B cell (primary cell): ENCODE data around the gene HSP90AB1. TPM values are rescaled to one million over a fixed set of nuclear protein-coding genes. Genes with fewer than 3 reads are reported as not detected.

ENCODE experiments used
- ATAC-seq: fragments of 200-7000 bp; cut with Tn5 transposase; one replicate; pipeline ENCODE4 v1.10.0; 2021; ENCODE audit warnings: low read depth, mild to moderate bottlenecking, moderate number of reproducible peaks, moderate library complexity
- CTCF ChIA-PET: fragments of 350-600 bp; sonication (Branson Sonifier 250); formaldehyde crosslinking; loops from one replicate; lab custom pipeline; 2021; ENCODE audit warnings: antibody characterized with exemption, inconsistent platforms; lab: Charles Lee
- POLR2A ChIA-PET: fragments of 350-600 bp; sonication (Branson Sonifier 250); formaldehyde crosslinking; loops from one replicate; lab custom pipeline; 2021; ENCODE audit warnings: antibody characterized with exemption; lab: Charles Lee
- DNase-seq: peaks from one replicate; pipeline ENCODE4 v3.0.0; 2013
- H2AFZ ChIP-seq: 2 replicates; pipeline ENCODE4 v1.6.1; 2012; ENCODE audit warnings: mild to moderate bottlenecking, low read depth, low read length; ENCODE audit not compliant: insufficient read depth, poor library complexity, severe bottlenecking
- H3K27ac ChIP-seq, 2 donors: 1 replicate in 1 of 2; 2 replicates in 1 of 2; pipeline ENCODE4 v1.5.1; 2012 to 2013; ENCODE audit warnings: low read length in 2 of 2, mild to moderate bottlenecking in 2 of 2, moderate library complexity in 1 of 2
- H3K27me3 ChIP-seq, 4 experiments: fragments of 200-600 bp in 1 of 4; sonication (generic) in 1 of 4; replicated peaks in 1 of 4; 1 replicate in 2 of 4; 2 replicates in 2 of 4; pipeline versions ENCODE4 v1.6.1 to v1.7.0; 2013 to 2016; ENCODE audit warnings: low read length in 3 of 4, mild to moderate bottlenecking in 2 of 4, mixed read lengths in 1 of 4, moderate library complexity in 1 of 4; ENCODE audit not compliant: insufficient read depth in 4 of 4, control insufficient read depth in 3 of 4; ENCODE audit errors: control extremely low read depth in 1 of 4
- H3K36me3 ChIP-seq, 2 experiments: replicated peaks in 1 of 2; 1 replicate in 1 of 2; 2 replicates in 1 of 2; pipeline versions ENCODE4 v1.6.1 to v1.7.1; 2013; ENCODE audit warnings: low read length in 1 of 2; ENCODE audit not compliant: insufficient read depth in 2 of 2, control insufficient read depth in 1 of 2; ENCODE audit errors: control extremely low read depth in 1 of 2, extremely low read depth in 1 of 2
- H3K4me1 ChIP-seq, 2 donors: fragments of 200-600 bp in 1 of 2; sonication (generic) in 1 of 2; 1 replicate in 1 of 2; 2 replicates in 1 of 2; pipeline versions ENCODE4 v1.5.1 to v1.6.1; 2013 to 2017; ENCODE audit warnings: low read length in 2 of 2; ENCODE audit not compliant: control insufficient read depth in 2 of 2, insufficient read depth in 2 of 2
- H3K4me2 ChIP-seq: replicated peaks from 2 replicates; pipeline ENCODE3; 2012; ENCODE audit warnings: mild to moderate bottlenecking, low read depth, low read length; ENCODE audit not compliant: poor library complexity, severe bottlenecking
- H3K4me3 ChIP-seq, 5 experiments: fragments of 200-600 bp in 1 of 5; sonication (generic) in 1 of 5; 1 replicate in 3 of 5; 2 replicates in 2 of 5; pipeline versions ENCODE4 v1.5.1 to v1.7.0; 2011 to 2016; ENCODE audit warnings: low read length in 4 of 5, mild to moderate bottlenecking in 4 of 5, low read depth in 2 of 5, control low read depth in 1 of 5, moderate library complexity in 1 of 5; ENCODE audit not compliant: insufficient read depth in 1 of 5; ENCODE audit errors: control extremely low read depth in 1 of 5, extremely low read depth in 1 of 5
- H3K79me2 ChIP-seq: fragments of 200-600 bp; sonication (generic); one replicate; pipeline ENCODE4 v1.6.0; 2016; ENCODE audit warnings: low read length; ENCODE audit not compliant: control insufficient read depth, insufficient read depth
- H3K9ac ChIP-seq: fragments of 200-600 bp; sonication (generic); 2 replicates; pipeline ENCODE4 v1.6.1; 2017; ENCODE audit warnings: mild to moderate bottlenecking, low read length, moderate library complexity
- H3K9me3 ChIP-seq, 3 donors: one replicate each; pipeline versions ENCODE4 v1.6.1 to v1.7.1; 2013; ENCODE audit warnings: low read length in 2 of 3; ENCODE audit not compliant: control insufficient read depth in 2 of 3, insufficient read depth in 1 of 3; ENCODE audit errors: control extremely low read depth in 1 of 3
- H4K20me1 ChIP-seq: 2 replicates; pipeline ENCODE4 v1.6.0; 2012; ENCODE audit warnings: mild to moderate bottlenecking, low read length; ENCODE audit not compliant: insufficient read depth, control insufficient read depth, poor library complexity, severe bottlenecking
- H3K27ac Mint-ChIP-seq: one replicate; pipeline ENCODE4 v1.8.0; 2021; ENCODE audit warnings: mixed read lengths
- H3K27me3 Mint-ChIP-seq: one replicate; pipeline ENCODE4 v1.8.0; 2021; ENCODE audit warnings: mixed read lengths
- H3K4me1 Mint-ChIP-seq: one replicate; pipeline ENCODE4 v1.8.0; 2021; ENCODE audit warnings: mixed read lengths
- H3K4me3 Mint-ChIP-seq: one replicate; pipeline ENCODE4 v1.8.0; 2021; ENCODE audit warnings: mixed read lengths
- H3K9me3 Mint-ChIP-seq: one replicate; pipeline ENCODE4 v1.8.0; 2022; ENCODE audit warnings: mixed read lengths; ENCODE audit not compliant: insufficient read depth
- CTCF ChIP-seq: fragments of 200-600 bp; IDR thresholded peaks from one replicate; pipeline ENCODE4 v1.8.0; 2022; ENCODE audit warnings: antibody characterized with exemption, mild to moderate bottlenecking
- EZH2 ChIP-seq: IDR thresholded peaks from 2 replicates; pipeline ENCODE4 v1.6.1; 2012; ENCODE audit warnings: borderline replicate concordance, low read depth, mild to moderate bottlenecking, moderate library complexity, low read length; ENCODE audit not compliant: insufficient read depth, poor library complexity, severe bottlenecking
- WGBS: methylation state at CpG from one replicate; pipeline ENCODE4 v1.1.5; 2013; ENCODE audit warnings: missing lambda C conversion rate; ENCODE audit not compliant: insufficient coverage; 5-methylcytosine and 5-hydroxymethylcytosine counted together
- intact Hi-C: fragments of 100-400 bp; cut with micrococcal nuclease; formaldehyde crosslinking; loops from one replicate; pipeline ENCODE4 v1.10.0; 2022
- polyA plus RNA-seq: library from polyadenylated mRNA; depleted of rRNA; stranded (reverse); fragments of >200 nt; gene quantifications from 2 replicates; pipeline ENCODE4 v1.2.3, GENCODE V29; 2012
- total RNA-seq, 2 donors: library from RNA; stranded (reverse); fragments of 120-200 nt in 1 of 2; gene quantifications; 1 replicate in 1 of 2; 2 replicates in 1 of 2; pipeline versions ENCODE4 v1.2.3 to v1.2.4, GENCODE V29; 2013 to 2022

The HSP90AB1 gene
- total and polyA plus RNA-seq, 2 donors (not counting 1 experiment from before 2014, with no cell fraction given): 395 to 645 TPM

- Histone ChIP-seq H3K27me3 (no peaks in the 10 kb centered on the region), H3K27ac (peak overlapping the region; percentile 96 to 98), H4K20me1 (peaks cover 34% of the 10 kb centered on the region), H3K79me2 (peaks cover 53% of the 10 kb centered on the region), H3K4me3 (no peak overlapping the region), H2AFZ (no peak overlapping the region), H3K4me1 (peaks cover 65 to 82% of the 10 kb centered on the region in 2 donors), H3K9ac (no peak overlapping the region), H3K9me3 (no peaks in the 10 kb centered on the region), H3K4me2 (peak overlapping the region; percentile 95), H3K36me3 (peaks cover 4 to 49% of the 10 kb centered on the region in 2 experiments)
- 79% methylated on average over 4 of the region's 6 CpGs for WGBS
- Mint-ChIP-seq H3K4me3 (peak overlapping the region; percentile 100), H3K27me3 (no peaks in the 10 kb centered on the region), H3K4me1 (peaks cover 77% of the 10 kb centered on the region), H3K27ac (peak overlapping the region; percentile 100), H3K9me3 (no peaks in the 10 kb centered on the region)
- peak; percentile 81 for DNase-seq
- intact Hi-C loops: loop anchor here (5.0 kb wide), 2 partner anchors 133 to 1088 kb away; partner anchors contain the start of genes MRPL14, SRF and TMEM63B
- ATAC-seq: peak; percentile 13
- ChIA-PET CTCF (no interaction called here), POLR2A (interaction anchor here (7.9 kb wide), 1 partner anchor 13 kb away, joined by 105 read pairs; the partner anchor contains the start of gene HSP90AB1)
- no peak for TF ChIP-seq CTCF
- no peak for TF ChIP-seq EZH2
Measured at GRCh38 chr6:44260451-44261297, 13.8 kb downstream of the HSP90AB1 start.

DNA sequence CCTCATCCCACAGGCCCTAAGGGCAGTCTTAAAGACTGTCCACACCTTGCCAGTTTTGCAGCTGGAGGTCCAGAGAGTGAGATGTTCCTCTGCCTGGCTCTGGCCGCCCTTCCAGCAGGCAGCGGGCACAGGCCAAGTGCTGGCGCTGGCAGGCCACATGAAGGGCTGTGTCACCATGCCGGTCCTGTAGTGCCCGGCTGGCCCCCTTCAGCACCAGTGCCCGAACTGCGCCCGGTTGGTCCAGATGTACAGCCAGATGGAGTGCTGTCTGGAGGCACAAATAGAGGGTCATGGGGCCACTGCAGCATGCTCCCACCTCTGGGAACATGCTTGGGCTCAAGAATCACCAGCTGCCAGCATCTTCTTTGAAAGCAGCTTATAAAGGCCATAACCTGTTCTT lies 14.7 kb downstream of the HSP90AB1 start:
- H3K27ac Mint-ChIP-seq: peak overlapping the region; percentile 100
- no peak overlapping the region for H3K9ac ChIP-seq
- H3K9me3 Mint-ChIP-seq: no peaks in the 10 kb centered on the region

More for the DNA sequence above, 14.7 kb downstream of the HSP90AB1 start:
- Mint-ChIP-seq H3K4me1 (peaks cover 77% of the 10 kb centered on the region), H3K27me3 (no peaks in the 10 kb centered on the region), H3K4me3 (peak overlapping the region; percentile 100)
- POLR2A ChIA-PET: interaction anchor here (1.9 to 7.9 kb wide), 2 partner anchors 10 to 14 kb away, joined by 10 to 105 read pairs; partner anchors contain the start of gene HSP90AB1
- Histone ChIP-seq H3K4me3 (no peak overlapping the region), H3K4me1 (peaks cover 64 to 82% of the 10 kb centered on the region in 2 donors), H3K4me2 (peak overlapping the region; percentile 95), H4K20me1 (peaks cover 27% of the 10 kb centered on the region), H3K27me3 (no peaks in the 10 kb centered on the region), H2AFZ (no peak overlapping the region), H3K9me3 (no peaks in the 10 kb centered on the region), H3K79me2 (peaks cover 53% of the 10 kb centered on the region), H3K36me3 (peaks cover 4 to 49% of the 10 kb centered on the region in 2 experiments), H3K27ac (peak overlapping the region; percentile 96 to 98)
- CTCF ChIA-PET: interaction anchor here (1.1 to 2.0 kb wide), 3 partner anchors 8 to 43 kb away, joined by 4 to 11 read pairs (median 4); partner anchors contain the start of gene HSP90AB1
- WGBS: 79% methylated on average over 8 of the region's 8 CpGs
- TF ChIP-seq CTCF: no peak
- TF ChIP-seq EZH2: no peak
- ATAC-seq (no peak), DNase-seq (peak; percentile 20)
- intact Hi-C loops: loop anchor here (5.0 kb wide), 2 partner anchors 134 to 1089 kb away; partner anchors contain the start of genes MRPL14, SRF and TMEM63B
